HepG2 (cell line): ENCODE data around the gene GABRR2. TPM values are rescaled to one million over a fixed set of nuclear protein-coding genes. Genes with fewer than 3 reads are reported as not detected.

Experiments used
- ATAC-seq: fragments of 200-7000 bp; cut with Tn5 transposase; 3 replicates; pipeline ENCODE4 v1.9.1; 2020; ENCODE audit warnings: mild to moderate bottlenecking, moderate library complexity
- BruUV-seq: library from RNA; stranded (reverse); fragments of 400-500 nt; replicated peaks from 2 replicates; lab custom pipeline; 2021; lab: Mats Ljungman, UMichigan
- CTCF ChIA-PET: fragments of 300-600 bp; formaldehyde crosslinking; extraction: SDS; loops from one replicate; lab custom pipeline; 2021; ENCODE audit warnings: low total read pairs, inconsistent platforms, low intra/inter-chr PET ratio; lab: Yijun Ruan, JAX
- POLR2A ChIA-PET: fragments of 350-600 bp; sonication (Branson Sonifier 250); formaldehyde crosslinking; loops from one replicate; lab custom pipeline; 2020; ENCODE audit warnings: antibody characterized with exemption, inconsistent platforms; lab: Yijun Ruan, JAX
- DNase-seq: peaks from one replicate; pipeline ENCODE4 v3.0.0-alpha.2; 2015; ENCODE audit warnings: low spot score
- FAIRE-seq: peaks from 3 replicates; lab custom pipeline; 2011; peaks lifted over from hg19 to GRCh38; lab: Jason Lieb, UNC
- H2AFZ ChIP-seq: one replicate; pipeline ENCODE4 v1.6.1; 2011; ENCODE audit warnings: low read length, inconsistent platforms
- H3K27ac ChIP-seq: fragments of 300-600 bp; 3 replicates; pipeline ENCODE4 v1.8.0; 2011; ENCODE audit warnings: mixed run types, mild to moderate bottlenecking, mixed read lengths, low read length, inconsistent platforms; ENCODE audit not compliant: insufficient read depth; ENCODE audit errors: extremely low read length
- H3K27me3 ChIP-seq, 2 experiments: fragments of 200-600 bp in 1 of 2; 2 replicates in 1 of 2; 3 replicates in 1 of 2; pipeline versions ENCODE4 v1.6.0 to v1.8.0; 2011; ENCODE audit warnings: low read length in 2 of 2, mild to moderate bottlenecking in 2 of 2, moderate library complexity in 2 of 2, inconsistent platforms in 1 of 2; ENCODE audit not compliant: insufficient read depth in 2 of 2, control insufficient read depth in 1 of 2
- H3K36me3 ChIP-seq, 2 experiments: fragments of 200-600 bp in 1 of 2; replicated peaks in 1 of 2; 2 replicates in 1 of 2; 3 replicates in 1 of 2; pipeline versions ENCODE4 v1.5.1 to v1.8.0; 2011; ENCODE audit warnings: low read length in 2 of 2, inconsistent platforms in 1 of 2; ENCODE audit not compliant: insufficient read depth in 2 of 2, control insufficient read depth in 1 of 2
- H3K4me1 ChIP-seq: 2 replicates; pipeline ENCODE4 v1.5.1; 2012; ENCODE audit warnings: low read length, inconsistent platforms; ENCODE audit not compliant: insufficient read depth
- H3K4me2 ChIP-seq: 2 replicates; pipeline ENCODE4 v1.6.0; 2011; ENCODE audit warnings: low read depth, low read length, inconsistent platforms
- H3K4me3 ChIP-seq, 3 experiments: fragments of 200-600 bp in 1 of 3; sonication (generic), shearing (Covaris generic) in 1 of 3; replicated peaks in 1 of 3; 2 replicates each; pipeline ENCODE4 v1.5.1; 2011 to 2016; ENCODE audit warnings: low read length in 3 of 3, inconsistent platforms in 2 of 3, low read depth in 2 of 3, mild to moderate bottlenecking in 2 of 3, control low read depth in 1 of 3, mixed read lengths in 1 of 3; ENCODE audit not compliant: insufficient read depth in 1 of 3
- H3K79me2 ChIP-seq: one replicate; pipeline ENCODE4 v1.6.1; 2011; ENCODE audit warnings: low read length, inconsistent platforms; ENCODE audit not compliant: insufficient read depth
- H3K9ac ChIP-seq: 2 replicates; pipeline ENCODE4 v1.6.0; 2011; ENCODE audit warnings: mild to moderate bottlenecking, low read depth, low read length, inconsistent platforms; ENCODE audit not compliant: insufficient read depth
- H3K9me3 ChIP-seq: 2 replicates; pipeline ENCODE4 v1.5.1; 2012; ENCODE audit warnings: mild to moderate bottlenecking, low read length
- H4K20me1 ChIP-seq: 2 replicates; pipeline ENCODE4 v1.6.0; 2011; ENCODE audit warnings: inconsistent platforms, mild to moderate bottlenecking, low read length, moderate library complexity; ENCODE audit not compliant: insufficient read depth
- AGO1 ChIP-seq: fragments of 200-400 bp; formaldehyde crosslinking; IDR thresholded peaks from 2 replicates; pipeline ENCODE4 v1.6.1; 2017; ENCODE audit warnings: mild to moderate bottlenecking, low read depth, low read length, moderate library complexity; ENCODE audit not compliant: poor library complexity, severe bottlenecking
- AHR ChIP-seq: IDR thresholded peaks from 2 replicates; pipeline ENCODE4 v1.6.1; 2018; ENCODE audit warnings: missing genetic modification reagents, missing compliant biosample characterization
- ASH2L ChIP-seq: fragments of 300-600, 200-600 bp; sonication (generic); IDR thresholded peaks from 2 replicates; pipeline ENCODE4 v1.7.0; 2017; ENCODE audit warnings: low read depth, mild to moderate bottlenecking, moderate library complexity, mixed read lengths, low read length; ENCODE audit not compliant: insufficient read length
- ELF3 ChIP-seq: IDR thresholded peaks from 2 replicates; pipeline ENCODE4 v1.6.1; 2016; ENCODE audit warnings: missing genetic modification reagents, missing compliant biosample characterization
- HMG20A ChIP-seq: IDR thresholded peaks from 2 replicates; pipeline ENCODE4 v1.6.1; 2016; ENCODE audit warnings: borderline replicate concordance
- HNF4G ChIP-seq, 2 experiments: sonication (generic) in 1 of 2; formaldehyde crosslinking in 1 of 2; IDR thresholded peaks; 2 replicates each; pipeline versions ENCODE4 v1.4.0 to v1.6.1; 2011 to 2020; ENCODE audit warnings: borderline replicate concordance in 2 of 2, low read depth in 2 of 2, mild to moderate bottlenecking in 2 of 2, low read length in 1 of 2, missing genetic modification reagents in 1 of 2, moderate library complexity in 1 of 2
- KLF13 ChIP-seq: sonication (generic); formaldehyde crosslinking; IDR thresholded peaks from 2 replicates; pipeline ENCODE4 v1.4.0; 2020; ENCODE audit warnings: mild to moderate bottlenecking, missing genetic modification reagents
- MAFG ChIP-seq: sonication (generic); formaldehyde crosslinking; IDR thresholded peaks from 2 replicates; pipeline ENCODE4 v1.5.1; 2020; ENCODE audit warnings: mild to moderate bottlenecking, missing genetic modification reagents
- NPAS2 ChIP-seq: sonication (generic); formaldehyde crosslinking; IDR thresholded peaks from 2 replicates; pipeline ENCODE4 v1.8.0; 2022; ENCODE audit warnings: mild to moderate bottlenecking, missing genetic modification reagents, borderline replicate concordance
- RNF2 ChIP-seq: fragments of 450-650 bp; conservative IDR thresholded peaks from 2 replicates; pipeline ENCODE4 v1.6.1; 2016; ENCODE audit warnings: low read depth
- YEATS2 ChIP-seq: sonication (generic); formaldehyde crosslinking; IDR thresholded peaks from 2 replicates; pipeline ENCODE4 v1.4.0; 2020; ENCODE audit warnings: missing genetic modification reagents, borderline replicate concordance
- ZBTB42 ChIP-seq: sonication (generic); formaldehyde crosslinking; IDR thresholded peaks from 2 replicates; pipeline ENCODE4 v1.5.0; 2020; ENCODE audit warnings: mild to moderate bottlenecking, missing genetic modification reagents
- ZFP41 ChIP-seq: sonication (generic); formaldehyde crosslinking; IDR thresholded peaks from 2 replicates; pipeline ENCODE4 v1.4.0; 2020; ENCODE audit warnings: mild to moderate bottlenecking, missing genetic modification reagents, borderline replicate concordance
- ZKSCAN8 ChIP-seq: IDR thresholded peaks from 2 replicates; pipeline ENCODE4 v1.6.1; 2016; ENCODE audit warnings: borderline replicate concordance, missing genetic modification reagents, missing compliant biosample characterization
- ZNF768 ChIP-seq: sonication (generic); formaldehyde crosslinking; IDR thresholded peaks from 2 replicates; pipeline ENCODE4 v1.4.0; 2020; ENCODE audit warnings: missing genetic modification reagents
- WGBS: methylation state at CpG from one replicate; pipeline ENCODE4 v1.1.6; 2017; ENCODE audit warnings: low lambda C conversion rate; 5-methylcytosine and 5-hydroxymethylcytosine counted together
- in situ Hi-C: cut with HindIII; loops from 2 replicates; pipeline ENCODE4 v1.10.0; 2017; ENCODE audit warnings: low pct_unique_long_range_greater_than_20kb; ENCODE audit not compliant: extremely low pct_ligation_motif_present
- intact Hi-C: fragments of 100-400 bp; cut with micrococcal nuclease; formaldehyde crosslinking; loops from one replicate; pipeline ENCODE4 v1.10.0; 2022; ENCODE audit not compliant: unreplicated experiment
- polyA plus RNA-seq, 8 experiments: library from polyadenylated mRNA; depleted of rRNA in 3 of 8; stranded (reverse) in 7 of 8; unstranded in 1 of 8; fragments of >200 nt; fragmentation: Illumina TruSeq in 4 of 8; extraction: Trizol in 4 of 8; gene quantifications; 2 replicates each; pipeline versions ENCODE4 v1.2.1 to v1.2.3, GENCODE V29; 2011 to 2016; ENCODE audit warnings: low read depth in 4 of 8, missing spikeins in 1 of 8, mixed read lengths in 1 of 8; ENCODE audit not compliant: insufficient read depth in 1 of 8
- total RNA-seq, 5 experiments: library from RNA; depleted of rRNA; stranded (reverse); fragments of >200 nt; fragmentation: Illumina TruSeq; extraction: Trizol; gene quantifications; 2 replicates each; pipeline ENCODE4 v1.2.3, GENCODE V29; 2016; ENCODE audit warnings: low read depth in 1 of 5
- TF ChIP-seq, protein P1 (sequence below): sonication (generic); formaldehyde crosslinking; IDR thresholded peaks from 2 replicates; pipeline ENCODE4 v1.8.0; 2022; ENCODE audit warnings: mild to moderate bottlenecking, missing genetic modification reagents, moderate library complexity
- TF ChIP-seq, protein P2 (sequence below): fragments of 450-650 bp; IDR thresholded peaks from 2 replicates; pipeline ENCODE4 v1.6.1; 2017
- TF ChIP-seq, protein P3 (sequence below): sonication (generic); formaldehyde crosslinking; IDR thresholded peaks from 2 replicates; pipeline ENCODE4 v1.4.0; 2020; ENCODE audit warnings: missing genetic modification reagents

GABRR2 gene
- total and polyA plus RNA-seq, 2 of the 13 experiments (the other 11 are each of a cell fraction or from before 2014, with no cell fraction given): 0.13 TPM; not detected in 1

GRCh38 chr6:89353118-89353556 is 38.0 kb upstream of the GABRR2 start (continued):
- TF ChIP-seq, protein P1, sequence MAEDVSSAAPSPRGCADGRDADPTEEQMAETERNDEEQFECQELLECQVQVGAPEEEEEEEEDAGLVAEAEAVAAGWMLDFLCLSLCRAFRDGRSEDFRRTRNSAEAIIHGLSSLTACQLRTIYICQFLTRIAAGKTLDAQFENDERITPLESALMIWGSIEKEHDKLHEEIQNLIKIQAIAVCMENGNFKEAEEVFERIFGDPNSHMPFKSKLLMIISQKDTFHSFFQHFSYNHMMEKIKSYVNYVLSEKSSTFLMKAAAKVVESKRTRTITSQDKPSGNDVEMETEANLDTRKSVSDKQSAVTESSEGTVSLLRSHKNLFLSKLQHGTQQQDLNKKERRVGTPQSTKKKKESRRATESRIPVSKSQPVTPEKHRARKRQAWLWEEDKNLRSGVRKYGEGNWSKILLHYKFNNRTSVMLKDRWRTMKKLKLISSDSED: no peak
- TF ChIP-seq KLF13 (CRISPR knock-in tag): no peak
- TF ChIP-seq ZBTB42 (CRISPR knock-in tag): no peak

- in situ Hi-C loops: no loop called here
- Histone ChIP-seq H3K9ac (peak within 1 kb of the TSS; percentile 98), H3K9me3 (no peaks in the 10 kb centered on the region), H3K4me1 (peaks cover 56% of the 10 kb centered on the region), H4K20me1 (no peaks in the 10 kb centered on the region; the same call in 1 of the 2 replicates), H3K4me3 (peak within 1 kb of the TSS; percentile 81 to 93 (median 89)), H3K36me3 (no peaks in the 10 kb centered on the region; a peak in 1 of 5 replicates), H3K27ac (peak within 1 kb of the TSS; percentile 90), H3K79me2 (peaks cover 45% of the 10 kb centered on the region), H2AFZ (no peak within 1 kb of the TSS), H3K27me3 (no peaks in the 10 kb centered on the region), H3K4me2 (peak within 1 kb of the TSS; percentile 75)
- no TSS peak for BruUV-seq
- ATAC-seq: peak; percentile 97
- ChIA-PET POLR2A (interaction anchor here (0.6 to 3.2 kb wide), 9 partner anchors 11 to 389 kb away, joined by 3 to 12 read pairs (median 3); partner anchors contain the start of genes PNRC1 and RNGTT), CTCF (no interaction called here)
- WGBS: 6% methylated on average over 3 of the region's 102 CpGs
- intact Hi-C loops: no loop called here
- FAIRE-seq: no peak
- DNase-seq: peak; percentile 80
- TF ChIP-seq AHR (CRISPR knock-in tag) (peak; percentile 55; the same call in 1 of the 2 replicates), ZFP41 (CRISPR knock-in tag) (0 out of 2 replicates have a peak, but pooled peaks have one; percentile 55), MAFG (peak; percentile 37; the same call in 1 of the 2 replicates), RNF2 (peak; percentile 72; the same call in 1 of the 2 replicates), ZNF768 (CRISPR knock-in tag) (peak; percentile 49; the same call in 1 of the 2 replicates), HNF4G (IDR thresholded peaks at IDR 0.05; ENCODE audit: borderline replicate concordance, low read depth, low read length) (no peak), HNF4G (CRISPR knock-in tag; IDR thresholded peaks at IDR 0.05; ENCODE audit: borderline replicate concordance, low read depth) (no peak; the same call in 1 of the 2 replicates), NPAS2 (CRISPR knock-in tag) (no peak), YEATS2 (CRISPR knock-in tag) (no peak; the same call in 1 of the 2 replicates), ASH2L (peak; percentile 88), AGO1 (no peak), ZKSCAN8 (CRISPR knock-in tag) (no peak), HMG20A (no peak), ELF3 (CRISPR knock-in tag) (no peak; the same call in 1 of the 2 replicates)
- TF ChIP-seq, protein P2, sequence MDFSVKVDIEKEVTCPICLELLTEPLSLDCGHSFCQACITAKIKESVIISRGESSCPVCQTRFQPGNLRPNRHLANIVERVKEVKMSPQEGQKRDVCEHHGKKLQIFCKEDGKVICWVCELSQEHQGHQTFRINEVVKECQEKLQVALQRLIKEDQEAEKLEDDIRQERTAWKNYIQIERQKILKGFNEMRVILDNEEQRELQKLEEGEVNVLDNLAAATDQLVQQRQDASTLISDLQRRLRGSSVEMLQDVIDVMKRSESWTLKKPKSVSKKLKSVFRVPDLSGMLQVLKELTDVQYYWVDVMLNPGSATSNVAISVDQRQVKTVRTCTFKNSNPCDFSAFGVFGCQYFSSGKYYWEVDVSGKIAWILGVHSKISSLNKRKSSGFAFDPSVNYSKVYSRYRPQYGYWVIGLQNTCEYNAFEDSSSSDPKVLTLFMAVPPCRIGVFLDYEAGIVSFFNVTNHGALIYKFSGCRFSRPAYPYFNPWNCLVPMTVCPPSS: no peak
- TF ChIP-seq, protein P3, sequence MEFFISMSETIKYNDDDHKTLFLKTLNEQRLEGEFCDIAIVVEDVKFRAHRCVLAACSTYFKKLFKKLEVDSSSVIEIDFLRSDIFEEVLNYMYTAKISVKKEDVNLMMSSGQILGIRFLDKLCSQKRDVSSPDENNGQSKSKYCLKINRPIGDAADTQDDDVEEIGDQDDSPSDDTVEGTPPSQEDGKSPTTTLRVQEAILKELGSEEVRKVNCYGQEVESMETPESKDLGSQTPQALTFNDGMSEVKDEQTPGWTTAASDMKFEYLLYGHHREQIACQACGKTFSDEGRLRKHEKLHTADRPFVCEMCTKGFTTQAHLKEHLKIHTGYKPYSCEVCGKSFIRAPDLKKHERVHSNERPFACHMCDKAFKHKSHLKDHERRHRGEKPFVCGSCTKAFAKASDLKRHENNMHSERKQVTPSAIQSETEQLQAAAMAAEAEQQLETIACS (CRISPR knock-in tag): no peak
Measured at GRCh38 chr6:89352278-89353117, 37.4 kb upstream of the GABRR2 start, which contains the start of gene UBE2J1. Gene UBE2J1 (minus strand): TSS chr6:89352722. CDS start chr6:89352569, 153 bp downstream.
